IPS-NIHi7 (cell line): ENCODE results near the gene SIT1.
A peak's percentile ranks its signal among the peaks of the same experiment; 100 is the strongest.
"Not testable (repeated sequence)": the region's sequence is repeated elsewhere in the genome, so short reads cannot be mapped to it uniquely, and the experiment has no call there.

Experiments used
- DNase-seq: peaks from one replicate; pipeline ENCODE4 v3.0.0; 2012; ENCODE audit warnings: mixed read lengths; ENCODE audit errors: extremely low spot score

Gene SIT1

GRCh38 chr9:35637427-35637955 is 13.2 kb downstream of the SIT1 start:
- DNase-seq, result not testable (repeated sequence)

DNA sequence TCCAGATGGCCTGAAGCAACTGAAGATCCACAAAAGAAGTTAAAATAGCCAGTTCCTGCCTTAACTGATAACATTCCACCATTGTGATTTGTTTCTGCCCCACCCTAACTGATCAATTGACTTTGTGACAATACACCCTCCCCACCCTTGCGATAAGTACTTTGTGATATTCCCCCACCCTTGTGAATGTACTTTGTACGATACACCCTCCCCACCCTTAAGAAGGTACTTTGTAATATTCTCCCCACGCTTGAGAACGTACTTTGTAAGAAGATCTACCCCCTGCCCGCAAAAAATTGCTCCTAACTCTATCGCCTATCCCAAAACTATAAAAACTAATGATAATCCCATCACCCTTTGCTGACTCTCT is 13.9 kb downstream of the SIT1 start:
- not testable (repeated sequence) for DNase-seq

DNA sequence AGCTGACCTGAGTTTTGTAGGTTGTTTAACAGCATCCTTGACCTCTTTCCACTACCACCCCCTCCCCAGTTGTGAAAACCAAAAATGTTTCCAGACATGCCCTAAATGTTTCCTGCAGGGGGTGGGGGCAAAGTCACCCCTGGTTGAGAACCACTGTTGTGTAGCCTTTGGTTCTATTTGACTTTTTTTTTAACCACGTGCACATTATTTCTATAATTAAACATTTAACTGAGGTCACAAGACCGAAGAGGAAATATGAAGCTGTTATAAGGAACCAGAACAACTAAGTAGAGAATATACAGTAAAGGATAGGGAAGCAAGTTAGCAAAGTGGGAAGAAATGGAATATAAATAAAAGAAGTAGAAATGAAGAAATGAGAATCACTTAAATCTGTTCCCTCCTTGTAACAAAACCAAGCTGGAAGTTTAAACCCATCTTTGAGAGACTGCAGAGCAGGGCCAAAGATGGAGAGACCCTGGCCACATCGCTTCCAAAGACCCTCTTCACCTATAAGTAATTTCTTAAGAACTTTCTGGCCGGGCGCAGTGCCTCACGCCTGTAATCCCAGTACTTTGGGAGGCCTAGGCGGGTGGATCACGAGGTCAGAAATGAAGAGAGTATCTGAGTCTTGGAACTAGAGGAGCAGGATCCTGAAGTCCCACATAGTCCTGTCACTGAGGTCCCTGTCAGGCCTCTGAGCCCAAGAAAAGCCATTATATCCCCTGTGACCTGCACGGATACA is 14.4 kb downstream of the SIT1 start:
- DNase-seq, result no peak

DNA sequence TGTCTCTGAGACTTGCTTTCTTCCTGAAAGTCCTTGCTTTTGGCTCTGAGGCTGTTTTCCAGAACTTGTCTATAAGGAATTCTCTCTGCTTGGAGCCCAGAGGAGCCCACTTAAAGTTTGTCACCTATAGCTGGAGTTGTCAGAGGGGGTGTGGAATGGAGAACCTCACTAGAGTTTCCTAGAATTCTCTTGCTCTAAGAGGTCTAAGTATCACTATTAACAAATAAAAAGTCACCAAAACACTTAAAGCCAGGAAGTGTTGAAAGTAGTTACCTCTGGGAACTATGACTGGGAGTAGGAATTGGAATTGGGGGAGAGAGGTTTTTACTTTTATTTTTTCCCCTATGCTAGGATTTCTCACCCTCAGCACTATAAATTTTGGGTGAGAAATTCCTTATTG is 15.0 kb downstream of the SIT1 start:
- no peak for DNase-seq

DNA sequence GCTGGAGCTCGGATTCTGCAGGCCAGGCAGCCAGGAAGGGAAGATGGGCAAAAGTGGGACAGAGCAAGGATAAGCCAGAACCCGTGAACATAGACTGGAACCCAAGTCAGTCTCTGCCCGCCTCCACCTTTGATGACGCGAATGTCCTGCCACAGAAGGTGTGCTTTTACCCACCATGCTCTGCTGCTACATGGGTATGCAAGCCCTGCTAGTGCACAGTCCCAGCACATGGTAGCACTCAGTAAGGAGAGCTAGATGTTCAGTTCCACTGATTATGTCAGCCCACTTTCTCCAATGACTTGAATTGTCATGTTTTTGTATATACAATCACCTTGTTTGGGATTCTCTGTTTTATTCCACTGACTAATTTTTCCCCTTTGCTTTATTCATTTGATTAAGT is 21.1 kb downstream of the SIT1 start:
- DNase-seq, result peak; percentile 7

- DNase-seq, result peak; percentile 3
Observed at GRCh38 chr9:35628389-35628991, 22.2 kb downstream of the SIT1 start.

DNA sequence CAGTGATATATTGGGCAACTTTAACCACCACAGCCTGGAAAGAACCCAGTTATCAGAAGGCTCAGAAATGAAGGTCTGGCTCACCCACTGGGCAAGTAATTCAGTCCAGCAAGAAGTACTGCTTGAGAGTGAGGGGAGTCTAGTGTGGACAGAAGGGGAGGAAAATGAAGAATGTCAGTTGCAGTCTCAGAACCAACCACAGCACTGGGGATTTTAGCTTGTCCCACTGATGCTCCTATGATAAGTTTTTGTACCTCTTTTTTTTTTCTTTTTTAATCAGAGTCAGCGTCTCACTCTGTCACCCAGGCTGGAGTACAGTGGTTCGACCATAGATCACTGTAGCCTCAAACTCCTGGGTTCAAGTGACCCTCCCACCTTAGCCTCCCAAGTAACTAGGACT is 23.2 kb downstream of the SIT1 start:
- DNase-seq, result no peak

DNA sequence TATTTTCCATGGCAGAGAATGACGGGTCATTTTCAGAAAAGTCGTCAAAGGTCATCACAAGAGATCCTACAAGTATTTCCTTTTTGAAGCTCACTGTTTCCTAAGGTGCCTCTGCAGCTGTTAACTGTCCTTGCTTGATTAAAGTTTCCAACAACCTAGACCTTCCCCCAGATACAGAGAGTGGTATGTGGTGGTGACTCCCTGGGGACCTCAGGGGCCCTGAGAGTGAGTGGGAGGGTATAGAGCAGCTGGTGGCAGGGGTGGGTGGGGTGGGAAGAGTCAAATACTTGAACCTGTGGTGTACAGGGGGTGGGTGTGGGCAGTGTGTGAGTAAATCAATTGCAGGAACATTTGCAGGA is 31.0 kb downstream of the SIT1 start:
- DNase-seq, result no peak

DNA sequence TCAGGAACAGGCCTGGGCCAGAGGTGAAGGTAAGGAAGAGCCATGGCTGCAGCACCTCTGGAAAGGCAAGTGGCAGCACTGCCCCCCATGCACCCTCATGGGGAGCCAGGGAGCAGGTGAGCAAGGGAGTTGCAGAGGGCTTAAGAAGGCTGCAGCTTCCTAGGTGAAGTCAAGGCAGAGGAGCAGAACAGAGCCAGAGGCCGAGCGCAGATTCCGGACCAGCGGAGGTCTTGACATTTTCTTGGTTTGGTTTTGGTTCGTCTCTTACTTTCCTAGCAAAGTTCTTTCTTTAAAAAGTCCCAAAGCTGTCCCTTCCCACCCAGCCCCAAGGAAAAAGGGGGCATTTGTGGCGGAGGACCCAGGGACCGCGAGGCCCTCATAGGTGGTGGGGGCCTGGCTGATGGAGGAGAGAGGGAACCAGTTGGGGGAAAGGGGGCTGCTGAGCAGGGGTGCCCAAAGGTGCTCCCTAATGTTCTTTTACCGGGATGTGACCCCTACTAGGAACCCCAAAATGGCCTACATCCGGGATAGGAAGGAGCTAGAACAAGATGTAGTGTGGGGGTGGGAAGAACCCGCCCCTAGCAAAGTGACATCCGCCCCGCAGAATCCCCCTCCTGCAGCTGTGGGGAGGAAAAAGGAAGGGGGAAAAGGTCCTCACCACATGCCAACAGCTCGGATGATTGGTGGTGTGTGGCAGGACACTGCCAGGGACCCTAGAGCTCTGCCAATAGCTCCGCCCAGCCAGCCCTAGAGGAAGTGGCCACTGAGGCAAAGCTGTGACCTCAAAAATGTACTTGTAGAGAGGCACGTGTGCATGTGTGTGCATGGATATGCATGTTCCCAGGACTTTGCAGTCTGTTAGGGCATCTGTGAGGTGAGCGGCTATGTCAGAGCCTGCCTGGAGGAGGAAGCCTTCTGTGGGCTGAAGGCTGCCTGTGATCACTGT is 31.6 kb downstream of the SIT1 start:
- DNase-seq, result no peak

DNA sequence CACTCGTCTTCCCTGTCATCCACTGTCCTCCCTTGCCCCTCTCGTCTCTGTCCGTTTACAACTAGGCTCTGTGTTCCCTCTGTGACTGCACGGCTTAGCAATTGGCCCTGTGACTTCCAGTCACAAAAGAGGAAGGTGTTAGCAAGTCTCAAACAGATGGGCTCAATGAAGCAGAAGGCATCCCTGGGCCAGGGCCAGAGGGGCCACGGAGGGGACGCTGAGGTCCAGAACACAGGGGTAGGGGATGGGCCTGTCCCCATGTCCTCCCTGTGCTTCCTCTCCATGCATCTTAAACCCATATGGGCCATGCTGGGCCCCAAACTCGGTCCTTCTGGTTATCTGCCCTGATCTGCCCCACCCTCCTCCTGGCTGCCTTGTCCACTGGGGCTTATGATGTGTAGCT is 32.4 kb downstream of the SIT1 start, which contains the start of gene CD72:
Gene CD72 (minus strand): TSS at position 89 of the 403 bp plus-strand sequence. CDS start 110 bp downstream, outside the sequence.
- DNase-seq, result no peak

DNA sequence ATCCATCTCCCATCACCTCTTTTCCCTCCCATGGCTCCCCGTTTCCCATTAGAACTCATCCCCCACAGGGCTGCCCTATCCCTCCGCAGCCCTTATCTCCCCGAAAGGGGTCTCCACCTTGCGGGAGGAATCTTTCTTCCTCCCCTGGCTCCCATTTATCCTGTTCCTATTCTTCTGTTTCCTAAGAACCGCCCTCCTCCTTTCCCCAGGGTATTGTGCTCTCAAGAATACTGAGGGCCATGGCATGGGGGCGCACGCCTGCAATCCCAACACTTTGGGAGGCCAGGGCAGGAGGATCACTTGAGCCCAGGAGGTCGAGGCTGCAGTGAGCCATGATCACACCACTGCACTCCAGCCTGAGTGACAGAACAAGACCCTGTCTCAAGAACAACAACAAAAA is 33.2 kb downstream of the SIT1 start:
- DNase-seq, result no peak

DNA sequence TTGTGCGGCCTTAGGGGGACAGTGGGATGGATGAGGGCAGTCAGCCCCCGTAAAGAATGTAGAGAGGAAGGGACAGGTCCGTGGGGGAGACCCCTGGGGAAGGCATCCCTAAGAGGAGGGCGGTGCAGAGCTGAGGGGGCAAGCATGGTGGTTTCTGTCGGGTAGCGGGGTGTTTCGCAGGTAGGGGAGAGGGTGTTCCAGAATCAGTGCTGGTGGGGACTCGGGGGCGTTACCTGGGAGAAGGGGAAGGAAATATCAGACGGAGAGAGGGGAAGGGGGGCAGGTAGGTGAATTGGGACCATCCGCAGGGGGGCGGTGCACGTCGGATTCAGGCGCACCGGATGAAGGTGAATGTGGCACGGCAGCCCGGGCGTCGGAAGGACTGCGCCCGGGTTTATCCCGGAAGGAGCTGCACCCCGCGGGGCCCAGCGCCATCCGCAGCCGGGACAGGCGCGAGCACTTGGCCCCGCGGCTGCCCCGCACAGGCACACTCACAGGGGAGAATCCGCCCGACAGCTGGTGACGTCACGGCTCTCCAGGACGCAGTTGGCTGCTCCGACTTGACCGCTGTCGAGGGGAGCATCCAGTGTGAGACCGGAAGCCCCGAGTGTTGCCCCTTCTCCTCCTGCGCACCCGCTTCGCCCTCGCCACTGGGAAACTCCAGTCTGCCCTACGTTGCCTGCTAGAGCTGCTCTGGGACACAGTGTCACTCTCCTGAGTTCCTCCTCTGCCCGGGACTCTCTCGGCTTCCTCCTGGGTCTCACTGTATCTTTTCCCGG is 33.9 kb downstream of the SIT1 start:
- peak; percentile 53 for DNase-seq

DNA sequence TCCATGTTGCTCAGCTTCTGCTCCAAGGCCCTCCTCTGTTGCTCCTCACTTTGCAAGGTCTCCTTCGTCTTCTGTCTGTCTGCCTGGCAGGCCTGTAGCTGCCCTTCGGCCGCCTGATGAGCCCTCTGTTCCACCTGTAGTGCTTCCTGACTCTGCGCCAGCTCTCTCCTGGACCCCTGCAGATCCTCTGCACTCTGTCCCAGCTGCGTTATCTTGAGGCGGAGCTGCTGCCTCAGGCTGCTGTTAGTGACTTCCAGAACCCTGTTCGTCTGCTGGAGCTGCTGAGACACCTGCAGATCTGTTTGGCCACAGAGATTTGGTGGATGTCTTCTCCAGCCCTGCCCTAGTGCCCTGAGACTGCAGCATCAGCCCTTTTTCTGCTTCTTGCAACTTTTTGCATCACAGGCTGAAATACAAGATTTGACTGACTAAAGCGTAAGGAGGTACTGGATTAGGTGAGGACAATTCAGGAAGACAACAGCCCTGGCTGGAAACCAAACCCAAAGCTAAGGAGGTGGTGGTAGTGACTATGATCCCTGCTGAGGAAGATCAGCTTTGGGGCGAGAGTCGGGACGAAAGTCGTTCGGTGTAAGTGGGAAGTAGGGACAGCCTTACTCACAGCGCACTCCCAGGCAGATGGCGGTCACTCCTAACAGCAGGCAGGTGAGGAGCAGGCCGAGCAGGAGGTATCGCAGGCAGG is 34.6 kb downstream of the SIT1 start:
- peak; percentile 38 for DNase-seq

DNA sequence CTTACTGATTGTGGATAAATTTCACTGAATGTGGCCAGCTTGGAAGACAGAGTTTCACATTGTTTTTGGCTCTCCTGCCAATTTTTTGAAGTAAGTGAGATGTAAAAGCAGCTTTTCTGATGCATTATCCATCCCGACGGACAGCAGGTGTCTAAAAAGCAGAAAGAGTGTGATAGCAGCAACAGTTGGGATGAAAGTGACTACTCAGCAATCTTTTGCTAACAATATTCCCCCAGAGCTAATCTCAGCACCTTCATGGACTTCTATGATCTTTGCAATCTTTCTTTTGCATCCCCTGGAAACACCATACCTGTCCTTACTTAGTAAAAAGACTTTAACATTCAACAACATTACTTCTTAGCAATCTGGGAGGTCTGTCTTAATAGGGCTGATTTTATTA is 37.9 kb downstream of the SIT1 start:
- DNase-seq, result no peak

- DNase-seq, result not testable (repeated sequence)
Observed at GRCh38 chr9:35612066-35612465, 38.7 kb downstream of the SIT1 start.

DNA sequence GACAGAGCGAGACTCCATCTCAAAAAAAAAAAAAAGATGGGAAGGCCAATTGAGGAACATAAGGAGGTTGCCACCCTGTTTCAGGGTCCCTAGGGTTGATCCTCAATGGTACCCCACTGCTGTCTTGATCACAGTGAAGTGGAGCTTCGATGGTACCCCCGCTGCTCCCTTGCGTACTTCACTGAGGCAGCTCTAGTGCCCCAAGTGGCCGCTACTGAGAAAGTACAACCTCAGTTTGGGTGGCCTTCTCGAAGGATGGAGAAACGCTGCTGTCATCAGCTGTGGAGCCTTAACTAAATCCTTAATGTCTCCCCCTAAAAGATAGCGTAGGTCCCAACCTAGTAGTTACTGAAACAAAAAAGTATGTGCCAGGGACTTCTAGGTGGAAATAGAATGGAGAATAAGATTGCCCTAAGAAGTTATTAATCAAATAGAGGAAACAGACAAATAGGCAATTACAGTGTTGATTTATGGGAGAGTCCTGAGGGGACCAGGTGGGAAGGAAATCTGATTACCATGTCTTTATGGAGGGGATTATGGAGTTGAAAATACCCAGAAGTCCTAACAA is 39.4 kb downstream of the SIT1 start:
- DNase-seq, result peak; percentile 70

DNA sequence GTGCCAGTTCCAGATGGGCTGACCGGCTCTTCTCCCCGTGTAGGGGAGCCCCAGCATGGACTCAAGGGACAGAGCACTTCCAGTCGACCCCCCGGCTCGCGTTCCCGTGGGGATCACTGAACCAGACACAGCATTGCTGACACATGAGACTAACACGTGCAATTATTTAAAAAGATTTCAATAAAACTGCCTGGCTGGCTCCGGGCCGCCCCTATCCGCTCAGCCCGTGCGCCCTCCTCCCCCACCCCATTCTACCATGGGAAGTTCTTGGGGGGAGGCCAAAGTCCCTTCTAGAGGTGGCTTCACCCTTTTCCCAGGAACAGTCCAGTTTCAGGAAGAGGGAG is 40.9 kb downstream of the SIT1 start:
- no peak for DNase-seq

GRCh38 chr9:35609001-35609819 is 41.5 kb downstream of the SIT1 start:
- DNase-seq, result no peak

GRCh38 chr9:35608221-35608620 is 42.5 kb downstream of the SIT1 start:
- DNase-seq, result no peak

GRCh38 chr9:35606726-35607125 is 44.0 kb downstream of the SIT1 start:
- DNase-seq, result no peak
